Measurements from ENCODE around the gene GPRIN2. TPM values are rescaled to one million over a fixed set of nuclear protein-coding genes. Genes with fewer than 3 reads are reported as not detected.
A peak's percentile ranks its signal among the peaks of the same experiment; 100 is the strongest.

GPRIN2 gene
- total and polyA plus RNA-seq, 7 experiments from 2014 or later, result not detected

DNA sequence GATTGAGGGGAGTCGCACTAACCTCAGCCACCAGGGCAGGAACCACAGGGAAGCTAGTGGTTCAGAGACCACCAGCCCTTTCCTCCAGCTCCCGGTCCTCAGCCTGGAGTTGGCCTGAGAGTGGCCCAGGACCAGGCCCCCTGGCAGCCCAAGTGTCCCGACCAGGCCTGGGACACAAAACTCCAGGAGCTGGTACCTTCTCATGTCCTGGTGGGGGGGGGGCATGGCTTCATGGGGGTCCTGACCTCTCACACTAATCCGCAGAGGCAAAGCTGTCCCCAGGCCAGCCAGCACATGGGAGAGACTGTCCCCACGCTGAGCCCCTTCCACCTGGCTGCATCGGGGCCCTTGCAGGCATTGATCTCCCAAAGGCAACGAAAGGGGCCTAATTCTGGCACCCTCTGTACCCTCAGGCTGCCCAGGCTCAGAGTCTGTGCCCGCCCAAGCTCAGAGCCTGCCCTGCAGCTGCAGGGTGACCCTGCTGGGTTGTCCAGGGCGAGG, 28.2 kb downstream of the GPRIN2 start:
- H3K27ac Mint-ChIP-seq, result no peak overlapping the region
- no peaks in the 10 kb centered on the region for H3K4me1 Mint-ChIP-seq
- H3K4me3 Mint-ChIP-seq, result no peak overlapping the region
- H3K27me3 ChIP-seq (ENCODE audit: control insufficient read depth in 2 of 2, insufficient read depth in 2 of 2, low read length in 2 of 2), result no peaks in the 10 kb centered on the region
- ATAC-seq, result no peak
- intact Hi-C loops (cut with micrococcal nuclease), result no loop called here
- no peaks in the 10 kb centered on the region for H3K36me3 Mint-ChIP-seq
- no peak overlapping the region for H3K27ac ChIP-seq (ENCODE audit: low read depth, low read length)
- H3K36me3 ChIP-seq (ENCODE audit: control insufficient read depth in 2 of 3, insufficient read depth in 3 of 3, low read length in 3 of 3), result no peaks in the 10 kb centered on the region
- DNase-seq, result peak in 1 of 9 donors; percentile 8
- ChIA-PET POLR2A (no interaction called here), CTCF (no interaction called here)
- H3K4me1 ChIP-seq (ENCODE audit: control insufficient read depth in 2 of 2, insufficient read depth in 2 of 2, low read length in 2 of 2), result no peaks in the 10 kb centered on the region
- no peaks in the 10 kb centered on the region for H3K9me3 Mint-ChIP-seq
- H3K9me3 ChIP-seq (ENCODE audit: control insufficient read depth in 2 of 3, low read length in 3 of 3), result no peaks in the 10 kb centered on the region
- H3K4me3 ChIP-seq (ENCODE audit: low read length), result no peak overlapping the region
- peaks cover 0 to 5% (median 0%) of the 10 kb centered on the region in 5 donors for H3K27me3 Mint-ChIP-seq

DNA sequence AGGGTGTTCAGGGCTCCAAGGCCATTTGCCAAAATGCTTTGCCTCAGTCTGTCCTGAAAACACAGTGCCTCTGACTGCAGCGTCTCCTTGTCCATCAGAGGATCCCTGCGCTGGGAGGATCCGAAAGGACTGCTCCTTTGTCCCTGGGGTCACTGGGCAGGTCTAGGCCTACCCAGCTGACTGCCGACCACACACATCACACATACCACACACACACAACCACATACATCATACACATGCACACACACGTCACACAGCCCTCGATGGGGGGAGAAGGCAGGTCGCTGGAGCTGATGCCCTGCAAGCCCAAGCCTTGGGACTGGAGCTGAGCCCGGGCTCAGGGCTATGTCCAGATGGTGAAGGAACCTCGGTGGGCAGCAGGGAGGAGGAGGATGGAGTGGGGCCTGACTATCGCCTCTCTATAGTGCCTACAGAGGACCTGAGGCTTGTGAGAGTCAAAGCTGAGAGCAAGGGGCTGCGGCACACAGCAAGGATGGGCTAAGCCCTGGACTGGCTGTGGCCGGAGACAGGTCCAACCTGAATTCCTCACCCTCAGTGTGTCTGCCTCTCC, 29.1 kb downstream of the GPRIN2 start:
- intact Hi-C loops (cut with micrococcal nuclease), result no loop called here
- CTCF ChIA-PET, result no interaction called here
- peak in 1 of 9 donors; percentile 9 for DNase-seq

DNA sequence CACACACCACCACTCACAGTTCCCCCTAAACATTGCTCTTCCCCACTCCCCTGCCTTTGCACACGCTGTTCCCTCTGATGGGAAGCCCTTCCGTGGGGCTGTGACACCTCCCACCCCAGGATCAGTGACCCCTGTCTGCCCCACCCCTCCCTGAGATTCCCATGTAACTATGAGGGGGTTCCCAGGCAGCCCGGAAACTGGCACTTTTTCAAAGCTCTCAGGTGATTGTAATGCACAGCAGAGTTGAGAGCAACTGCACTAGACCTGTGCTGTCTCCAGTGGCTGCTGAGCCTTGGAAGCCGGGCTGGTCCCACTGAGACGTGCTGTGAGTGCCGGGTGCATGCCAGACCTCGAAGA, 29.8 kb downstream of the GPRIN2 start:
- ATAC-seq, result no peak
- H3K36me3 ChIP-seq (ENCODE audit: control insufficient read depth in 2 of 3, insufficient read depth in 3 of 3, low read length in 3 of 3), result no peaks in the 10 kb centered on the region
- no peaks in the 10 kb centered on the region for H3K36me3 Mint-ChIP-seq

More for the DNA sequence above, 29.1 kb downstream of the GPRIN2 start:
- peak; percentile 8 for ATAC-seq
- Histone ChIP-seq H3K4me3 (ENCODE audit: low read length) (no peak overlapping the region), H3K4me1 (ENCODE audit: control insufficient read depth in 2 of 2, insufficient read depth in 2 of 2, low read length in 2 of 2) (no peaks in the 10 kb centered on the region), H3K27ac (ENCODE audit: low read depth, low read length) (no peak overlapping the region), H3K27me3 (ENCODE audit: control insufficient read depth in 2 of 2, insufficient read depth in 2 of 2, low read length in 2 of 2) (no peaks in the 10 kb centered on the region), H3K36me3 (ENCODE audit: control insufficient read depth in 2 of 3, insufficient read depth in 3 of 3, low read length in 3 of 3) (no peaks in the 10 kb centered on the region), H3K9me3 (ENCODE audit: control insufficient read depth in 2 of 3, low read length in 3 of 3) (no peaks in the 10 kb centered on the region)
- Mint-ChIP-seq H3K36me3 (no peaks in the 10 kb centered on the region), H3K4me3 (no peak overlapping the region), H3K27ac (no peak overlapping the region), H3K27me3 (peaks cover 0 to 5% (median 0%) of the 10 kb centered on the region in 5 donors), H3K9me3 (no peaks in the 10 kb centered on the region), H3K4me1 (no peaks in the 10 kb centered on the region)
- POLR2A ChIA-PET, result no interaction called here

DNA sequence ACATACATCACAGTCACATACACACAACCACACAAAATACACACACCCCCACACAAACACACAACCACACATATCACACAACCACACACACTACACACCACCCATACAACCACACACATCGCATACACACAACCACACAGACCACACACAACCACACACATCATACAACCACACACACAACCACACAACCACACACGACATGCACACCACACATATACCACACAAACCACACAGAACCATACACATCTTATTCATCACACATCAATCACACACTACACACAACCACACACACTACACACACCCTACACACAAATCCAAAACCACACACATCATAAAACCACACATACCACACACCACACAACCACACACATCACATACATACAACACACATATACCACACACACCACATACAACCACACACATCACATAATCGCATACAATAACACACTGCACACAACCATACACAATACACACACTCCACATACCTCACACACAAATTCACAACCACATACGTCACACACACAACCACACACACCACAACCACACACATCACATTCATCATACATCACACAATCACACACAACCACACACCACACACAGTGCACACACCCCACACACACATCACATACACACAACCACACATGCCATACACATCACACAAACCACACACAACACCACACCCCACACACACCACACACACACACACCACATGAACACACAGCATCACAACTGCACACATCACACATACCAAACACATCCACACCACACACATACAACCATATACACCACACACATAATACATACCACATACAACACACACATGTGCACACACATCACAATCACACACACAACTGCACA, 30.4 kb downstream of the GPRIN2 start:
- no peaks in the 10 kb centered on the region for H3K36me3 Mint-ChIP-seq
- POLR2A ChIA-PET, result no interaction called here
- Histone ChIP-seq H3K27me3 (ENCODE audit: control insufficient read depth in 2 of 2, insufficient read depth in 2 of 2, low read length in 2 of 2) (no peaks in the 10 kb centered on the region), H3K36me3 (ENCODE audit: control insufficient read depth in 2 of 3, insufficient read depth in 3 of 3, low read length in 3 of 3) (no peaks in the 10 kb centered on the region), H3K4me1 (ENCODE audit: control insufficient read depth in 2 of 2, insufficient read depth in 2 of 2, low read length in 2 of 2) (no peaks in the 10 kb centered on the region), H3K9me3 (ENCODE audit: control insufficient read depth in 2 of 3, low read length in 3 of 3) (no peaks in the 10 kb centered on the region), H3K27ac (ENCODE audit: low read depth, low read length) (no peak overlapping the region), H3K4me3 (ENCODE audit: low read length) (no peak overlapping the region)
- H3K4me3 Mint-ChIP-seq, result no peak overlapping the region
- intact Hi-C loops (cut with micrococcal nuclease), result no loop called here
- ATAC-seq (no peak), DNase-seq (no peak)
- CTCF ChIA-PET, result no interaction called here
- no peaks in the 10 kb centered on the region for H3K4me1 Mint-ChIP-seq
- H3K9me3 Mint-ChIP-seq, result no peaks in the 10 kb centered on the region
- H3K27ac Mint-ChIP-seq, result no peak overlapping the region
- no peaks in the 10 kb centered on the region for H3K27me3 Mint-ChIP-seq

More for the DNA sequence above, 29.8 kb downstream of the GPRIN2 start:
- no peaks in the 10 kb centered on the region for H3K9me3 ChIP-seq (ENCODE audit: control insufficient read depth in 2 of 3, low read length in 3 of 3)
- H3K4me1 ChIP-seq (ENCODE audit: control insufficient read depth in 2 of 2, insufficient read depth in 2 of 2, low read length in 2 of 2), result no peaks in the 10 kb centered on the region
- no peaks in the 10 kb centered on the region for H3K27me3 Mint-ChIP-seq
- H3K27ac Mint-ChIP-seq, result no peak overlapping the region
- no peak for DNase-seq
- no peaks in the 10 kb centered on the region for H3K4me1 Mint-ChIP-seq
- intact Hi-C loops (cut with micrococcal nuclease), result no loop called here
- ChIA-PET CTCF (no interaction called here), POLR2A (no interaction called here)
- no peaks in the 10 kb centered on the region for H3K9me3 Mint-ChIP-seq
- H3K4me3 Mint-ChIP-seq, result no peak overlapping the region
- no peaks in the 10 kb centered on the region for H3K27me3 ChIP-seq (ENCODE audit: control insufficient read depth in 2 of 2, insufficient read depth in 2 of 2, low read length in 2 of 2)
- no peak overlapping the region for H3K27ac ChIP-seq (ENCODE audit: low read depth, low read length)
- H3K4me3 ChIP-seq (ENCODE audit: low read length), result no peak overlapping the region

DNA sequence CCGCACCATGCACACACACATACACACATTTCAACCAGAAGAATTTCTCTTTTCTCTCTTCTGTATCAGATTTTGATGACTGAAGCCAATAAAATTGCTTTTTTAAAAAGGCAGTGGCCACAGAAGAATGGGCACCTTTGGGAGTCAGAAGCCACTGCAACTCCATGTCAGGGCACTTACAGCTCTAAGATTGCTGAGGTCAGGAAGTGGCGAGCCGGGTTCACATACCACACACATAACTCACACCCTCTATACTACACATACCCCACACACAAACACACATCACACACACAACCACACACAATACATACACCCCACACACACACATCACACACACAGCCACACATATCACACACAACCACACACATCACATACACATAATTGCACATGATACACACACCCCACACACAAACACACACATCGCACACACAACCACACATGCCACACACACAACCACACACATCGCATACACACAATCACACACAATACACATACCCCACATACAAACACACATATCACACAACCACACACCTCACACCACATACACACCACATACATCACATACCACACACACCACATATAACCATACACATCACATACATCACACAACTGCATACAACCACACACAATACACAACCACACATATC, 31.2 kb downstream of the GPRIN2 start:
- Mint-ChIP-seq H3K4me3 (no peak overlapping the region), H3K9me3 (no peaks in the 10 kb centered on the region), H3K27me3 (no peaks in the 10 kb centered on the region), H3K27ac (no peak overlapping the region), H3K4me1 (no peaks in the 10 kb centered on the region), H3K36me3 (no peaks in the 10 kb centered on the region)
- no peaks in the 10 kb centered on the region for H3K36me3 ChIP-seq (ENCODE audit: control insufficient read depth in 2 of 3, insufficient read depth in 3 of 3, low read length in 3 of 3)
- H3K27ac ChIP-seq (ENCODE audit: low read depth, low read length), result no peak overlapping the region
- ChIA-PET CTCF (no interaction called here), POLR2A (no interaction called here)
- no peaks in the 10 kb centered on the region for H3K9me3 ChIP-seq (ENCODE audit: control insufficient read depth in 2 of 3, low read length in 3 of 3)
- no peak overlapping the region for H3K4me3 ChIP-seq (ENCODE audit: low read length)
- intact Hi-C loops (cut with micrococcal nuclease), result no loop called here
- DNase-seq, result no peak
- no peaks in the 10 kb centered on the region for H3K27me3 ChIP-seq (ENCODE audit: control insufficient read depth in 2 of 2, insufficient read depth in 2 of 2, low read length in 2 of 2)
- ATAC-seq, result no peak
- H3K4me1 ChIP-seq (ENCODE audit: control insufficient read depth in 2 of 2, insufficient read depth in 2 of 2, low read length in 2 of 2), result no peaks in the 10 kb centered on the region

DNA sequence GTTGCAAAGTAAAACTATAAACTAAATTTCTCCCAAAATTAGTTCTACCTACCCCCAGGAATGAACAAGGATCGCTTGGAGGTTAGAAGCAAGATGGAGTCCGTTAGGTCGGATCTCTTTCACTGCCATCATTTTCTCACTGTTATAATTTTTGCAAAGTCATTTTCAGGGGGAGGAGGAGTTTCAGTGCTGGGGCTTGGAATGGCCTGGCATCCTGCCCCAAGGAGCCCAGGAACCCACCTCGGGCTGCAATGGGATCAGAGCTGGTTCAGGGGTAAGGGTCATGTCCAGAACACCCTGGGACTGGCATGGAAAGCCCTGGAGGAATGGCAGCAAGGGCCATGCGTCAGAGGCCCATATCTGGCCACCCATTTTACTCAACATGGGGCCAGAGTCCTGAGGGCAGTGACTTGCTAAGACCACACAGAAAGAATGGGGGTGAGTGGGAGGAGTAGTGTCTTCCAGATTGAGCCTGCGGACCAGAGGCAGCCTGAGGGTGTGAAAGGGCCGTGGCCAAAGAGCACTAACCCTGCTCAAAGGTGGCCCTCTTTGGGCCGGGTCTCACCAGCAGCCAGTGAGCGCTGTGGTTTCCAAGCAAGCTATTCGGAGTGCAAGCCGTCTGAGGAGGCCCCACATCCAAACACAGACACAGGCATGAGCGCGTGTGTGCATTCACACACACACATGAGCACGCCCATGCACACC, 31.8 kb downstream of the GPRIN2 start:
- DNase-seq (no peak), ATAC-seq (no peak)
- no peaks in the 10 kb centered on the region for H3K27me3 Mint-ChIP-seq
- ChIA-PET POLR2A (no interaction called here), CTCF (no interaction called here)
- intact Hi-C loops (cut with micrococcal nuclease), result no loop called here
- no peak overlapping the region for H3K4me3 ChIP-seq (ENCODE audit: low read length)
- no peaks in the 10 kb centered on the region for H3K4me1 ChIP-seq (ENCODE audit: control insufficient read depth in 2 of 2, insufficient read depth in 2 of 2, low read length in 2 of 2)
- H3K9me3 Mint-ChIP-seq, result no peaks in the 10 kb centered on the region
- H3K4me1 Mint-ChIP-seq, result no peaks in the 10 kb centered on the region
- no peaks in the 10 kb centered on the region for H3K9me3 ChIP-seq (ENCODE audit: control insufficient read depth in 2 of 3, low read length in 3 of 3)
- no peaks in the 10 kb centered on the region for H3K36me3 ChIP-seq (ENCODE audit: control insufficient read depth in 2 of 3, insufficient read depth in 3 of 3, low read length in 3 of 3)
- no peak overlapping the region for H3K27ac ChIP-seq (ENCODE audit: low read depth, low read length)
- H3K27ac Mint-ChIP-seq, result no peak overlapping the region
- H3K36me3 Mint-ChIP-seq, result no peaks in the 10 kb centered on the region
- no peak overlapping the region for H3K4me3 Mint-ChIP-seq
- H3K27me3 ChIP-seq (ENCODE audit: control insufficient read depth in 2 of 2, insufficient read depth in 2 of 2, low read length in 2 of 2), result no peaks in the 10 kb centered on the region

All from naive thymus-derived CD4-positive, alpha-beta T cell (primary cell).